Astrocyte of the cerebellum (primary cell): ENCODE measurements around the gene SORCS3.

Experiments
- DNase-seq: peaks from one replicate; pipeline ENCODE4 v3.0.0-alpha.2; 2011; ENCODE audit warnings: low read depth
- H3K4me3 ChIP-seq: 2 replicates; pipeline ENCODE4 v1.5.1; 2011; ENCODE audit warnings: mild to moderate bottlenecking, low read depth, low read length, moderate library complexity
- CTCF ChIP-seq: IDR thresholded peaks from 2 replicates; pipeline ENCODE4 v1.5.1; 2012; ENCODE audit warnings: low read length, low read depth, moderate library complexity, mild to moderate bottlenecking; ENCODE audit errors: missing control alignments
- in situ Hi-C: cut with HindIII; loops from 2 replicates; pipeline ENCODE4 v1.10.0; 2017; ENCODE audit warnings: low sequenced_read_pairs

SORCS3 gene

GRCh38 chr10:104807581-104808310 lies 166.7 kb downstream of the SORCS3 start:
- in situ Hi-C loops, result no loop called here
- DNase-seq, result no peak
- TF ChIP-seq CTCF, result no peak
- H3K4me3 ChIP-seq, result no peak overlapping the region

GRCh38 chr10:104809288-104810090 lies 168.4 kb downstream of the SORCS3 start:
- peak; percentile 4 for DNase-seq
- no peak for TF ChIP-seq CTCF
- in situ Hi-C loops, result no loop called here
- no peak overlapping the region for H3K4me3 ChIP-seq

- in situ Hi-C loops, result no loop called here
Observed at GRCh38 chr10:104811166-104811565, 170.1 kb downstream of the SORCS3 start.

GRCh38 chr10:104816501-104816900 lies 175.4 kb downstream of the SORCS3 start:
- in situ Hi-C loops, result no loop called here
- no peak overlapping the region for H3K4me3 ChIP-seq

More at GRCh38 chr10:104811166-104811565, 170.1 kb downstream of the SORCS3 start:
- H3K4me3 ChIP-seq, result no peak overlapping the region
- no peak for DNase-seq
- no peak for TF ChIP-seq CTCF

GRCh38 chr10:104819731-104820130 lies 178.6 kb downstream of the SORCS3 start:
- no peak for DNase-seq
- H3K4me3 ChIP-seq, result no peak overlapping the region
- in situ Hi-C loops, result no loop called here
- TF ChIP-seq CTCF, result no peak

More at GRCh38 chr10:104816501-104816900, 175.4 kb downstream of the SORCS3 start:
- TF ChIP-seq CTCF, result no peak
- DNase-seq, result no peak

GRCh38 chr10:104822088-104822487 lies 181.0 kb downstream of the SORCS3 start:
- in situ Hi-C loops, result no loop called here
- H3K4me3 ChIP-seq, result no peak overlapping the region
- no peak for TF ChIP-seq CTCF
- no peak for DNase-seq
